Gastrocnemius medialis (tissue), 4 donors: ENCODE data around the gene OR56A1.

Source experiments
- POLR2A ChIP-seq, 2 donors: fragments of 450-650 bp; IDR thresholded peaks; one replicate each; pipeline ENCODE4 v1.6.1; 2017; ENCODE audit warnings: antibody characterized with exemption in 2 of 2, mild to moderate bottlenecking in 2 of 2, moderate library complexity in 2 of 2
- TF ChIP-seq, protein P1 (sequence below), 5 experiments: fragments of 450-650 bp in 3 of 5; fragments of 200-600 bp in 2 of 5; sonication (generic) in 2 of 5; IDR thresholded peaks in 4 of 5; conservative IDR thresholded peaks in 1 of 5; 1 replicate in 4 of 5; 2 replicates in 1 of 5; pipeline ENCODE4 v1.5.1; 2016 to 2019; ENCODE audit warnings: antibody characterized with exemption in 5 of 5, mild to moderate bottlenecking in 3 of 5, moderate library complexity in 3 of 5

DNA sequence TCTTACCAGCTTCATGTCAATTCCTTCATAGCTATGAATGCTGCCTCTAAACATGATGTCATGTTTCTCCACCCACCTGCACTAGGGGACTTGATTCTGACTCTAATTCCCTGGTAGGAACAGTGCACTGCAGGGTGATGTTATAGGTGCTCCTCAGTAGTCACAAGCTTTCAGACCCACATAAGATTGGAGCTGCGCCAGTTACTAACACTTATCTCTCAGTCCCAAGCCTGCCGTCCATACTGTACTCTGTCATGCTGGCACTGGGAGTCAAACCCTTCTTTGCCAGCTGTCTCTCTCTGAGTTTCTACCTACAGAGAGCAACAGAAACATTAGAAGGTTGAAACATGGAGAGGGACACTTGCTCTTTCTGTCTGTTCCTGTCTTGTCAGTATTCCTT lies 5.5 kb downstream of the OR56A1 start:
- TF ChIP-seq, protein P1, sequence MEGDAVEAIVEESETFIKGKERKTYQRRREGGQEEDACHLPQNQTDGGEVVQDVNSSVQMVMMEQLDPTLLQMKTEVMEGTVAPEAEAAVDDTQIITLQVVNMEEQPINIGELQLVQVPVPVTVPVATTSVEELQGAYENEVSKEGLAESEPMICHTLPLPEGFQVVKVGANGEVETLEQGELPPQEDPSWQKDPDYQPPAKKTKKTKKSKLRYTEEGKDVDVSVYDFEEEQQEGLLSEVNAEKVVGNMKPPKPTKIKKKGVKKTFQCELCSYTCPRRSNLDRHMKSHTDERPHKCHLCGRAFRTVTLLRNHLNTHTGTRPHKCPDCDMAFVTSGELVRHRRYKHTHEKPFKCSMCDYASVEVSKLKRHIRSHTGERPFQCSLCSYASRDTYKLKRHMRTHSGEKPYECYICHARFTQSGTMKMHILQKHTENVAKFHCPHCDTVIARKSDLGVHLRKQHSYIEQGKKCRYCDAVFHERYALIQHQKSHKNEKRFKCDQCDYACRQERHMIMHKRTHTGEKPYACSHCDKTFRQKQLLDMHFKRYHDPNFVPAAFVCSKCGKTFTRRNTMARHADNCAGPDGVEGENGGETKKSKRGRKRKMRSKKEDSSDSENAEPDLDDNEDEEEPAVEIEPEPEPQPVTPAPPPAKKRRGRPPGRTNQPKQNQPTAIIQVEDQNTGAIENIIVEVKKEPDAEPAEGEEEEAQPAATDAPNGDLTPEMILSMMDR (IDR thresholded peaks at IDR 0.05 in 4 of 5, conservative IDR thresholded peaks at IDR 0.05 in 1 of 5) = no peak
- TF ChIP-seq POLR2A (IDR thresholded peaks at IDR 0.05) = no peak
